ENCODE data around the gene PHF14. TPM values are rescaled to one million over a fixed set of nuclear protein-coding genes. Genes with fewer than 3 reads are reported as not detected.

The PHF14 gene
- total RNA-seq, 2 donors from 2014 or later, result 27.1 to 31.3 TPM

DNA sequence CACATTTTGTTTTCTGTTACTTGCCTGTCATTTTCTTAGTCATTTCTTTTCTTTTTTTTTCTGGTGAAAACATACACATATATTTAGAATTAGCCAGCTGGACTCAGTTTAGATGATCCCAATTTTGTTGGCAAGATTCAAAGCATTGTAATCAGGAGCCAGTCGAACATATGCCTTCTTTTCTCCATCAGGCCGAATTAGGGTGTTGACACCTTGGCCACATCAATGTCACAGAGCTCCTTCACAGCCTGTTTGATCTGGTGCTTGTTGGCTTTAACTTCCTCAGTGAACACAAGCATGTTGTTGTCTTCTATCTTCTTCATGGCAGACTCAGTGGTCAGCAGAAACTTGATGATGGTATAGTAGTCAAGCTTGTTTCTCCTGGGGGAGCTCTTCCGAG, 32.6 kb downstream of the PHF14 start:
- no peak overlapping the region for H3K4me3 Mint-ChIP-seq
- no peaks in the 10 kb centered on the region for H3K9me3 ChIP-seq (ENCODE audit: control insufficient read depth, low read length, poor library complexity, severe bottlenecking)
- no peaks in the 10 kb centered on the region for H3K36me3 Mint-ChIP-seq (ENCODE audit: low read depth)
- DNase-seq, result no peak
- H3K27me3 Mint-ChIP-seq, result no peaks in the 10 kb centered on the region
- no peak for ATAC-seq
- H3K4me1 Mint-ChIP-seq, result peaks cover 14% of the 10 kb centered on the region
- H3K27ac Mint-ChIP-seq, result no peak overlapping the region

DNA sequence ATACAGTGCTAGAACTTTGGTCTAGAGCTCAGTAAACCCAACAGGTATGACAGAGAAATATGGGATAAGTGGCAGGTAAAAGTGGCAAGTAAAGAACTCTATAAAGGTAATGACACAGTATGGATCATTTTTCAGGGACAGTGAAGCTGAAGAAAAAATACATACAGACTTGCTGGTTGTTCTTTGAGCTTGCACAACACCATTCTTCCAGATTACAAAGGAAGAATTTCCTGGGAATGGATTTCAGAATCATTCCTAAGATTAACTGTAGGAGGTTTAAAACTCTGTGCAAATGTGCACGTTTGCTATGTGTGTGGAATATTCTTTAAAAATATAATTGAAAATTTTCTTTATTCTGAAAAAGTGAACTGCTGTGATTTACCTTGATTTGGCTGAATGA, 36.0 kb downstream of the PHF14 start:
- H3K4me1 Mint-ChIP-seq, result peaks cover 17% of the 10 kb centered on the region
- no peak overlapping the region for H3K27ac Mint-ChIP-seq
- no peaks in the 10 kb centered on the region for H3K9me3 ChIP-seq (ENCODE audit: control insufficient read depth, low read length, poor library complexity, severe bottlenecking)
- no peaks in the 10 kb centered on the region for H3K27me3 Mint-ChIP-seq
- ATAC-seq, result no peak
- no peak for DNase-seq
- H3K36me3 Mint-ChIP-seq (ENCODE audit: low read depth), result peaks cover 5% of the 10 kb centered on the region
- no peak overlapping the region for H3K4me3 Mint-ChIP-seq

DNA sequence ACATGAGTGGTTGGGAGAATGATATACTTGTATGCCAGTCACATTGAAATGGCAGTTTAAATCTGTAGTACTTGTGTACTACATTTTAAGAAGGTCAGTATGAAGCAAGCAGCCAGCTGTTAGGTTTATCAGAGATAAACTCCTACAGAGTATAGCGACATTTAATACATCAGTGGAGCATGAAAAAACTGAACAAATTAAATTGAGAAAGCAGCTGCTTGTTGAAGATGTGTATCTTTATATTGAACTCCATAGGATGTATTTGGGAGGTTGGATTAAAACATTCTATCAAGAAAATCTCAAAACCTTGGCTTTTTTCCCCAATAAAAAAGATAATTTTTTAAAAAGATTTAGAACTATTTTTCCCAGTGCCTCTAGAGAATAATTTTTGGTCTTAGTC, 47.8 kb downstream of the PHF14 start:
- Mint-ChIP-seq H3K4me1 (peaks cover 10% of the 10 kb centered on the region), H3K36me3 (ENCODE audit: low read depth) (peaks cover 9% of the 10 kb centered on the region), H3K27ac (no peak overlapping the region), H3K4me3 (no peak overlapping the region), H3K27me3 (no peaks in the 10 kb centered on the region)
- ATAC-seq, result no peak
- DNase-seq, result no peak
- no peaks in the 10 kb centered on the region for H3K9me3 ChIP-seq (ENCODE audit: control insufficient read depth, low read length, poor library complexity, severe bottlenecking)

DNA sequence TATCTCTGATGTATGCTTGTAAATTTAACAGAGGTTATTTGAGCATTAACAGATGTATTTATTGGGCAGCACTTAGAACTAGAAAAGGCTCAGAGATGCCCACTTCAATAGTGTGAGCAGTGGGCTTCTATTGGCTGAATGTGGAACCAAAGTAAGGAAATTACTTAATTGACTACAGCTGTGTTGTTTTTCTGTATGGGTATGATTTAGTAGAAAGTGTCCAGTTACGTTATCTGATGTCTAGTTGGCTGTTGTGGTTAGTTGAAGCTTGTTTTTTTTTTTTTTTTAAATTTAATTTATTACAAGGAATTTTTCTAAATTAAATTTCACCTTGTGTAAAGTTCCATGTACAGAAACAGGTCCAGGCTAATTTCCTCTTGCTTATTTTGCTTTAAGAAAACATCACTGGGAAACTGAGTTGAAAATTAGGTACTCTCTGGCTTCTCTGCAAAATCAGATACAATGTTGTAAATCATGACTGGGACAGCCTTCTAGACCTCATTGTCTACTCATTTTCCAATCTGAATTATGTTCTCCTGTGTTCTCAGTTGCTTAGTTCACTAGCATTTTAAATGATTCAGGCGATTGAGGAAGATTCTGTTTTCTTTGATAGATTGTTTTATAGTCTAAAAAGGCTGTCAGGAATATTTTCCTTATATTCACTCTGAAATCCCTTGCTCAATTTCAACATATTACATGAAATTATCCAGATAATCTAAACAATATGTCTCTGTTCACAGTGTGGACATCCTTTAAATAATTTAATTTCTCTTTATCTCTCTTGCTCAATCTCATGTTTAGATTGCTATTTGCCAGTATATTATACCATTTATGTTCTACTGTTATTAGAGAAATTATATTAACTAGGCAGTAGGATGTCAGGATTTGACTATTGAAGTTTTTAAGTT, 53.0 kb downstream of the PHF14 start:
- no peak overlapping the region for H3K4me3 Mint-ChIP-seq
- no peak for ATAC-seq
- no peak overlapping the region for H3K27ac Mint-ChIP-seq

DNA sequence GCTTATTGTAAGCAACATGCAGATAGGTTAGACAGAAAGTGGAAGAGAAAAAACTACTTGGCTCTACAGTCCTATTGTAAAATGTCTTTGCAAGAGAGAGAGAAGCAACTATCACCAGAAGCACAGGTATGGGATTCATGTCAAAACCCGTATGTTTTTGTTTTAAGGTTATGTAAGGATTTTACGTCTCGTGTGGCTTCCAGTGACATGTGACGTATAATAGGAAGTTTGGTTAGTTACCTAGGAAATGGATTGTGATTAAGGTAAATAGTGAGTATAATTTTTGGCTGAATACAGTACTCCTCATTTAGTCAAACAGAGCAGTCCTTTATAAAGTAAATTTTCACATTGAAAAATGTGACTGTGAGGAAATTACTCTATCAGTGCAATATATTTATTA, 62.0 kb downstream of the PHF14 start:
- peaks cover 3% of the 10 kb centered on the region for H3K36me3 Mint-ChIP-seq (ENCODE audit: low read depth)
- ATAC-seq (peak; percentile 21), DNase-seq (no peak)
- H3K4me1 Mint-ChIP-seq, result no peaks in the 10 kb centered on the region
- no peaks in the 10 kb centered on the region for H3K27me3 Mint-ChIP-seq
- no peaks in the 10 kb centered on the region for H3K9me3 ChIP-seq (ENCODE audit: control insufficient read depth, low read length, poor library complexity, severe bottlenecking)
- no peak overlapping the region for H3K4me3 Mint-ChIP-seq
- no peak overlapping the region for H3K27ac Mint-ChIP-seq

More for the DNA sequence above, 53.0 kb downstream of the PHF14 start:
- H3K27me3 Mint-ChIP-seq, result no peaks in the 10 kb centered on the region
- H3K36me3 Mint-ChIP-seq (ENCODE audit: low read depth), result peaks cover 9% of the 10 kb centered on the region
- no peaks in the 10 kb centered on the region for H3K9me3 ChIP-seq (ENCODE audit: control insufficient read depth, low read length, poor library complexity, severe bottlenecking)
- H3K4me1 Mint-ChIP-seq, result peaks cover 7% of the 10 kb centered on the region
- no peak for DNase-seq

DNA sequence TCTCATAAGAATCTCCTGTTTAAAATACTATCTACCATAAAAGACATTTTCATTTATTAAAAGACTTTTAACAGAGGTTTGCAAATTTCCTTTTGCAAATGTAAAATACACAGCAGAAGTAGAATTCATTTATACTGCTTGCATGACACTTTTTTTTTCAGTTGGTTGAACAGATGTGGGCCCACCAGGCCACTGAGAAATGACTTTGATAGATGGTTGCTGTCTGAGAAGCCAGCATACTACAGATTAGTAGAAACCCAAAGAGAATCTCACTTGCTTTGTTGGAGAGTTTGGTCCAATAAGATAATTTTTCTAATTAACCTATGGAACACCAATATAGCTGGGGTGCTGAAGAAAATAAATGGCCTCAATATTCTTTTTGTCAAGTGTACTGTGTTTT, 66.3 kb downstream of the PHF14 start:
- Mint-ChIP-seq H3K4me1 (no peaks in the 10 kb centered on the region), H3K27me3 (no peaks in the 10 kb centered on the region), H3K27ac (no peak overlapping the region), H3K36me3 (ENCODE audit: low read depth) (peaks cover 3% of the 10 kb centered on the region), H3K4me3 (no peak overlapping the region)
- ATAC-seq (no peak), DNase-seq (no peak)
- no peaks in the 10 kb centered on the region for H3K9me3 ChIP-seq (ENCODE audit: control insufficient read depth, low read length, poor library complexity, severe bottlenecking)

DNA sequence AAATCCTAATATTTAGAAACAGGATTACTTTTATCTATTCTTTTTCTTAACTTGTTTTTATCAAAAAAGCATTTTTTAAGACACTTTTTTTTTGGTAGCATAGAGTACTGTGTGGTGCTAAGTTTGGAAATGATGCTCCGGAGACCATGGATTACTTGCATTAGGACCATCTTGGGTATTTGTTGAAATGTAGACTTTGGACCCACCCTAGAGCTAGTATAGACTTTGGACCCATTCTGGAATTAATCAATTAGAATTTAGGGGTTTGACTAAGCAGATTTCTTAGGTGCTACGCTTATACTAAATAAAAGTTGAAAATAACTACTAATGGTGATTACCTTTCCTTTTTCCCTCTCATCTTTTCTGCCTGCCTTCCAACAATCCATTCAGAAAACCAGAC, 80.4 kb downstream of the PHF14 start:
- no peak overlapping the region for H3K4me3 Mint-ChIP-seq

DNA sequence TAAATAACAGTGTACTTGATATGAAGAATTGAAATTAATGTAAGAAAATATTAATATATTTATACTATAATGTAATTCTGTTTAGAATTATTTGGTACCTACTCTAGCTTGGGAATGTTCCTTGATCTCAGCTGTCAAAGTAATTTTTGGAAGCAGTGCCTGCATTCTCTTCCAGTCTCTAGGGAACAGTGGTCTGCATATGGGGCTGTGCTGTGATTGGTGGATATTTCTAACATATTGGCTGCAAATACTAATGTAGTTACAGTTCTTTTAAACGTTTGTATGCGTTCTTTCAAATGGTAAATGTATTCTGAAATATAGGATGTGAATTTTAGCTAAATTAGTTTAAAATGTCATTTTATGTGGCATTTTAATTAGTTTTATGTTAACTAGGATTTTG, 87.2 kb downstream of the PHF14 start:
- no peaks in the 10 kb centered on the region for H3K9me3 ChIP-seq (ENCODE audit: control insufficient read depth, low read length, poor library complexity, severe bottlenecking)
- no peaks in the 10 kb centered on the region for H3K4me1 Mint-ChIP-seq
- no peaks in the 10 kb centered on the region for H3K36me3 Mint-ChIP-seq (ENCODE audit: low read depth)
- DNase-seq (no peak), ATAC-seq (no peak)
- no peak overlapping the region for H3K27ac Mint-ChIP-seq
- no peaks in the 10 kb centered on the region for H3K27me3 Mint-ChIP-seq
- H3K4me3 Mint-ChIP-seq, result no peak overlapping the region

More for the DNA sequence above, 80.4 kb downstream of the PHF14 start:
- H3K36me3 Mint-ChIP-seq (ENCODE audit: low read depth), result no peaks in the 10 kb centered on the region
- no peak overlapping the region for H3K27ac Mint-ChIP-seq
- DNase-seq (no peak), ATAC-seq (no peak)
- no peaks in the 10 kb centered on the region for H3K4me1 Mint-ChIP-seq
- no peaks in the 10 kb centered on the region for H3K9me3 ChIP-seq (ENCODE audit: control insufficient read depth, low read length, poor library complexity, severe bottlenecking)
- H3K27me3 Mint-ChIP-seq, result no peaks in the 10 kb centered on the region

DNA sequence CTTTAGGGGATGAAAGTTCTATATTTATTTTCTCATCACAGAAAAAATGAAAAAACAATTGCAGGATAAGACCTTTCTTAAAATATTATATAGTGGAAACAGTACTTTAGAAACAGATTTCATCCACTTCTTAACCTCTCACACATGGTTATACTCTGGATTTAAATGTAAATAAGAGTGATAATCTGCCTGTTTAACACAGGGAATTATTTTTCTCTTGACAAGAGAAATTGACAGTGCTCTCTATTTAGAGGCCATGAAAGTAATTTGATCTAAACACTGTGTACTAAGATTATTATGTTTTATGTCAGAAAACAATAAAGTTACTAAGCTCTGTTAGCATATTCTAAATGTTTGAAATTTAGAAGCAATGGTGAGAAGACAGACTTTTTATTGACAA, 88.4 kb downstream of the PHF14 start:
- H3K4me1 Mint-ChIP-seq, result no peaks in the 10 kb centered on the region
- ATAC-seq, result no peak
- no peak overlapping the region for H3K27ac Mint-ChIP-seq

DNA sequence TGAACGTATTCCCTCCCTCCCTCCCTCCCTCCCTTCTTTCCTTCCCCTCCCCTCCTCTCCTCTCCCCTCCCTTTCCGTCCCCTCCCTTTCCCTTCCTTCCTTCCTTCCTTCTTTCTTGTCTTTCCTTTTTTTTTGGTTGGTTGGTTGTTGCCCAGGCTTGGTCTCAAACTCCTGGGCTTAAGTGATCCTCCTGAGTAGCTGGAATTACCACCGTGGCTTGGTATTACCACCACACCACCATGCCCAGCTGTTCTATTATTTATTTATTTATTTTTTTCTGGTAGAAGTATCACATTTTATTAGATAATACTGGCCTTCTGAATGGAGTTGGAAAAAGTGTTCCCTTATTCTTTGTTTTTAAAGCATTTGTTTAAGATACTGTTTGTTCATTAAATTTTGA, 95.9 kb downstream of the PHF14 start:
- Mint-ChIP-seq H3K27ac (no peak overlapping the region), H3K4me1 (no peaks in the 10 kb centered on the region), H3K36me3 (ENCODE audit: low read depth) (peaks cover 7% of the 10 kb centered on the region), H3K4me3 (no peak overlapping the region), H3K27me3 (no peaks in the 10 kb centered on the region)
- ATAC-seq, result no peak
- no peak for DNase-seq
- H3K9me3 ChIP-seq (ENCODE audit: control insufficient read depth, low read length, poor library complexity, severe bottlenecking), result no peaks in the 10 kb centered on the region

More for the DNA sequence above, 88.4 kb downstream of the PHF14 start:
- no peak for DNase-seq
- H3K9me3 ChIP-seq (ENCODE audit: control insufficient read depth, low read length, poor library complexity, severe bottlenecking), result no peaks in the 10 kb centered on the region
- Mint-ChIP-seq H3K27me3 (no peaks in the 10 kb centered on the region), H3K4me3 (no peak overlapping the region), H3K36me3 (ENCODE audit: low read depth) (no peaks in the 10 kb centered on the region)

DNA sequence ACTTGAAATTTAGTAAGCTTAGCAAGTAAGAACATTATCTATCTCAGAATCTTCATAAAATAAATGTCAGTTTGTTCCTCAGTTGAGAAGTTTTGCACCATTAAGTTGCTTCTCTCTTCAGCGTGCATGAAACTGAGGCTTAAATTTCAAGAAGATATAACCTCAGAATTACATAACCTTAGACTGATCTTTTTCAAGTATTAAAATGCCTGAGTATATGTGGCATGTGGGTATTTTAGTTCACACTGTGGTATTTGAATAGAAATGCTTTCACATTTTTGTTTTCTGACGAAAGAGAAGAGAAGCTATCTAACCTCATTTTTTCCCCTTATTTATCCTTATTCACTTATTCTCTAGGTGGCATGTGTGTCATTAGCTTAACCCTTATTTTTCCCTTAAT, 104.1 kb downstream of the PHF14 start:
- DNase-seq, result no peak
- Mint-ChIP-seq H3K4me1 (no peaks in the 10 kb centered on the region), H3K4me3 (no peak overlapping the region), H3K36me3 (ENCODE audit: low read depth) (peaks cover 2% of the 10 kb centered on the region), H3K27ac (no peak overlapping the region), H3K27me3 (no peaks in the 10 kb centered on the region)
- H3K9me3 ChIP-seq (ENCODE audit: control insufficient read depth, low read length, poor library complexity, severe bottlenecking), result no peaks in the 10 kb centered on the region
- no peak for ATAC-seq

DNA sequence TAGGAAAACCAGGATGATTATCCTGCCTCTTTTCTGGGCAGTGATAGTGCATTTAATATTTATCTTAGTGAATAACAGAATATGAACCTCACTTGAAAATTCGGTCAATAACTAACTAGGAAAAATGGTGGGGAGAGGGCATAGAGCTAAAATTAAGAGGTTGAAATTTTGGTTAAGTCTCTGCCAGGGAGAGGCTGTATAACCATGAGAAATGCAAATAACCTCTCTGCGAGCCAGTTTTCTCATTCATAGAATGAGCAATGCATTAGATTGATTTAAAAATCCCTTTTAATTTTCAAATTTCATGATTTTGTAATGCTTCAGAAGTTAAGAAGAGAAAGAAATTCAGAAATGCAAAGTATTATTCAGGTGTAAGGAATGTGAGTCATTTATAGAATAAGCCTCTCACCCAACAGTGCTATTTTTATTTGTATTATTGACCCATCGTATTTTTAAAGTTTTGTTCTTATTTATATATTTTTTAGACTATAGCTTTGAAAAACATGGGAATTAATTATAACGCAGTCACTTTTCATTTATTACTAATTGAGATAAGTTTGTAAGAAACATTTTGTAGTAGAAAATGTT, 104.7 kb downstream of the PHF14 start:
- no peaks in the 10 kb centered on the region for H3K27me3 Mint-ChIP-seq
- H3K4me3 Mint-ChIP-seq, result no peak overlapping the region
- H3K4me1 Mint-ChIP-seq, result no peaks in the 10 kb centered on the region
- H3K27ac Mint-ChIP-seq, result no peak overlapping the region
- H3K9me3 ChIP-seq (ENCODE audit: control insufficient read depth, low read length, poor library complexity, severe bottlenecking), result no peaks in the 10 kb centered on the region
- no peaks in the 10 kb centered on the region for H3K36me3 Mint-ChIP-seq (ENCODE audit: low read depth)
- ATAC-seq (no peak), DNase-seq (no peak)

DNA sequence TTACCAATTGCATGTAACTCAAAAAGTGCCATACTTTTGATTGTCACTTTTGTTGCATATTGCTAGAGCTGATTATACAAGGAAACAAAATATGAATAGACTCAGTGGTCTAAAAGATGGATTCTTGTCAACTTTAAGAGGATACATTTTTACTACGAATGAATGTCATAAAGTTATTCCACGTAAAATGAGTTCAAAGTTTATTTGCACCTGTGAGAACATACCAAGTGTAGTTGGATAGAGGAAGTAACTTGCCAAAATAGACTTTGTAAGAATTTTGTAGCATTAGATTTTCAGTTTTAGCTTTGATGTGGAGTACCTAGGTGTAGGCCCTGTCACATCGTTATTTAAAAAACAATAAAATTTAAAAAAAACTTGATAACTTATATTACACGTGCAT, 106.2 kb downstream of the PHF14 start:
- Mint-ChIP-seq H3K36me3 (ENCODE audit: low read depth) (no peaks in the 10 kb centered on the region), H3K4me1 (peaks cover 3% of the 10 kb centered on the region), H3K27ac (no peak overlapping the region), H3K27me3 (no peaks in the 10 kb centered on the region), H3K4me3 (no peak overlapping the region)
- DNase-seq, result no peak
- no peaks in the 10 kb centered on the region for H3K9me3 ChIP-seq (ENCODE audit: control insufficient read depth, low read length, poor library complexity, severe bottlenecking)
- ATAC-seq, result no peak

DNA sequence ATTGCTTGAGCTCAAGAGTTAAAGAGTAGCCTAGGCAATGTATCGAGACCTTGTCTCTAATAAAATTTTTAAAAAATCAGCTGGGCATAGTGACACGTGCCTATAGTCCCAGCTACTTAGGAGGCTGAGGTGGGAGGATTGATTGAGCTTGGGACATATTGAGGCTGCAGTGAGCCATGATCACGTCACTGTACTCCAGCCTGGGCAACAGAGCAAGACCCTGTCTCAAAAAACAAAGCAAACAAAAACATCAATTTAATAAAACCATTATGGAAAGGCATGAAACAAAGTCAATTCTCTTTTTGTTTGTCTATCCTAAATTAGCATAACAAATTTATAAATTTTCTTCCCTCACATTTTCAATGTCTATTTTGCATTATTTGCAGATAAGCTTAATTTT, 108.4 kb downstream of the PHF14 start:
- H3K27me3 Mint-ChIP-seq, result no peaks in the 10 kb centered on the region
- ATAC-seq (no peak), DNase-seq (no peak)
- no peaks in the 10 kb centered on the region for H3K9me3 ChIP-seq (ENCODE audit: control insufficient read depth, low read length, poor library complexity, severe bottlenecking)
- peaks cover 3% of the 10 kb centered on the region for H3K36me3 Mint-ChIP-seq (ENCODE audit: low read depth)
- H3K4me3 Mint-ChIP-seq, result no peak overlapping the region
- peaks cover 3% of the 10 kb centered on the region for H3K4me1 Mint-ChIP-seq
- H3K27ac Mint-ChIP-seq, result no peak overlapping the region

Measured in T-helper 17 cell (primary cell).